ENCODE measurements around the gene ZNF695. TPM values are rescaled to one million over a fixed set of nuclear protein-coding genes. Genes with fewer than 3 reads are reported as not detected.

Gene ZNF695
- total RNA-seq, 1 experiment from 2014 or later = 14.7 TPM

GRCh38 chr1:246971090-246971721 lies 36.7 kb downstream of the ZNF695 start:
- no peak overlapping the region for H3K4me2 ChIP-seq (ENCODE audit: low read length)
- TF ChIP-seq CTCF (conservative IDR thresholded peaks at IDR 0.05; ENCODE audit: low read depth, low read length) = peak; percentile 56
- TF ChIP-seq EZH2 (IDR thresholded peaks at IDR 0.05; ENCODE audit: low read length, unreplicated experiment) = no peak
- intact Hi-C loops (cut with micrococcal nuclease) = no loop called here
- H3K9ac ChIP-seq (ENCODE audit: low read length) = no peak overlapping the region
- H4K20me1 ChIP-seq (ENCODE audit: low read length) = no peaks in the 10 kb centered on the region
- ChIA-PET POLR2A (ENCODE audit: unreplicated experiment) (no interaction called here), CTCF (interaction anchor here (0.7 kb wide), 1 partner anchor 1126 kb away, joined by 3 read pairs; no protein-coding TSS in a partner anchor)
- BruUV-seq (replicated peaks) = no TSS peak
- H3K4me3 ChIP-seq (ENCODE audit: low read length) = no peak overlapping the region
- DNase-seq (peak; percentile 31), ATAC-seq (no peak)
- no peaks in the 10 kb centered on the region for H3K79me2 ChIP-seq (ENCODE audit: low read length)
- no peak overlapping the region for H2AFZ ChIP-seq (ENCODE audit: low read length)
- no peaks in the 10 kb centered on the region for H3K4me1 ChIP-seq (ENCODE audit: insufficient read depth, low read length)
- peaks cover 20% of the 10 kb centered on the region for H3K9me3 ChIP-seq (ENCODE audit: low read length)
- H3K27ac ChIP-seq (ENCODE audit: low read length) = no peak overlapping the region
- H3K27me3 ChIP-seq (ENCODE audit: low read length) = no peaks in the 10 kb centered on the region
- H3K36me3 ChIP-seq (ENCODE audit: low read depth, low read length) = peaks cover 62% of the 10 kb centered on the region
- H3F3A ChIP-seq (ENCODE audit: low read length, unreplicated experiment) = no peaks in the 10 kb centered on the region
- no peaks in the 10 kb centered on the region for H3K9me2 ChIP-seq (replicated peaks; ENCODE audit: low read length)

- BruUV-seq (replicated peaks) = no TSS peak
- Histone ChIP-seq H3F3A (ENCODE audit: low read length, unreplicated experiment) (no peaks in the 10 kb centered on the region), H3K79me2 (ENCODE audit: low read length) (no peaks in the 10 kb centered on the region), H3K9me3 (ENCODE audit: low read length) (peaks cover 4% of the 10 kb centered on the region), H3K27me3 (ENCODE audit: low read length) (no peaks in the 10 kb centered on the region), H3K4me3 (ENCODE audit: low read length) (no peak overlapping the region), H3K27ac (ENCODE audit: low read length) (no peak overlapping the region), H3K4me2 (ENCODE audit: low read length) (no peak overlapping the region), H3K9me2 (replicated peaks; ENCODE audit: low read length) (no peaks in the 10 kb centered on the region), H3K4me1 (ENCODE audit: insufficient read depth, low read length) (no peaks in the 10 kb centered on the region), H4K20me1 (ENCODE audit: low read length) (no peaks in the 10 kb centered on the region), H3K9ac (ENCODE audit: low read length) (no peak overlapping the region), H3K36me3 (ENCODE audit: low read depth, low read length) (peaks cover 46% of the 10 kb centered on the region), H2AFZ (ENCODE audit: low read length) (no peak overlapping the region)
- ATAC-seq (no peak), DNase-seq (no peak)
- intact Hi-C loops (cut with micrococcal nuclease) = no loop called here
- POLR2A ChIA-PET (ENCODE audit: unreplicated experiment) = no interaction called here
- TF ChIP-seq EZH2 (IDR thresholded peaks at IDR 0.05; ENCODE audit: low read length, unreplicated experiment) = no peak
- CTCF ChIA-PET = no interaction called here
These were observed 38.2 kb downstream of the ZNF695 start for GRCh38 chr1:246969621-246970020.

GRCh38 chr1:246966502-246966901 lies 41.4 kb downstream of the ZNF695 start:
- intact Hi-C loops (cut with micrococcal nuclease) = no loop called here
- ChIA-PET POLR2A (ENCODE audit: unreplicated experiment) (interaction anchor here (0.7 kb wide), 1 partner anchor 456 kb away, joined by 5 read pairs; no protein-coding TSS in a partner anchor), CTCF (no interaction called here)
- ATAC-seq = no peak
- H3K4me2 ChIP-seq (ENCODE audit: low read length) = no peak overlapping the region
- H3F3A ChIP-seq (ENCODE audit: low read length, unreplicated experiment) = no peaks in the 10 kb centered on the region
- H3K27ac ChIP-seq (ENCODE audit: low read length) = no peak overlapping the region
- H3K9me3 ChIP-seq (ENCODE audit: low read length) = no peaks in the 10 kb centered on the region
- no peak overlapping the region for H3K4me3 ChIP-seq (ENCODE audit: low read length)
- DNase-seq = no peak
- no peak overlapping the region for H2AFZ ChIP-seq (ENCODE audit: low read length)
- H3K36me3 ChIP-seq (ENCODE audit: low read depth, low read length) = peaks cover 36% of the 10 kb centered on the region
- no peaks in the 10 kb centered on the region for H4K20me1 ChIP-seq (ENCODE audit: low read length)
- no peaks in the 10 kb centered on the region for H3K79me2 ChIP-seq (ENCODE audit: low read length)
- H3K9me2 ChIP-seq (replicated peaks; ENCODE audit: low read length) = no peaks in the 10 kb centered on the region
- no peaks in the 10 kb centered on the region for H3K4me1 ChIP-seq (ENCODE audit: insufficient read depth, low read length)
- H3K27me3 ChIP-seq (ENCODE audit: low read length) = no peaks in the 10 kb centered on the region
- no TSS peak for BruUV-seq (replicated peaks)
- no peak overlapping the region for H3K9ac ChIP-seq (ENCODE audit: low read length)
- TF ChIP-seq EZH2 (IDR thresholded peaks at IDR 0.05; ENCODE audit: low read length, unreplicated experiment) (no peak), CTCF (conservative IDR thresholded peaks at IDR 0.05; ENCODE audit: low read depth, low read length) (no peak), EZH2phosphoT487 (IDR thresholded peaks at IDR 0.05; ENCODE audit: borderline replicate concordance, low read length) (no peak)

All from PC-3 (cell line).